A549 treated with dexamethasone at 1 μM for 4 hours (cell line): ENCODE results near the gene RLN1. TPM values are rescaled to one million over a fixed set of nuclear protein-coding genes. Genes with fewer than 3 reads are reported as not detected.

Experiments
- total RNA-seq: library from RNA; stranded (reverse); fragments of 200-300 nt; extraction: Qiagen RNA extraction; gene quantifications from 5 replicates; pipeline ENCODE4 v1.2.3, GENCODE V29; 2022

RLN1 gene, protein sequence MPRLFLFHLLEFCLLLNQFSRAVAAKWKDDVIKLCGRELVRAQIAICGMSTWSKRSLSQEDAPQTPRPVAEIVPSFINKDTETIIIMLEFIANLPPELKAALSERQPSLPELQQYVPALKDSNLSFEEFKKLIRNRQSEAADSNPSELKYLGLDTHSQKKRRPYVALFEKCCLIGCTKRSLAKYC
- total RNA-seq: not detected in 5 replicates

DNA sequence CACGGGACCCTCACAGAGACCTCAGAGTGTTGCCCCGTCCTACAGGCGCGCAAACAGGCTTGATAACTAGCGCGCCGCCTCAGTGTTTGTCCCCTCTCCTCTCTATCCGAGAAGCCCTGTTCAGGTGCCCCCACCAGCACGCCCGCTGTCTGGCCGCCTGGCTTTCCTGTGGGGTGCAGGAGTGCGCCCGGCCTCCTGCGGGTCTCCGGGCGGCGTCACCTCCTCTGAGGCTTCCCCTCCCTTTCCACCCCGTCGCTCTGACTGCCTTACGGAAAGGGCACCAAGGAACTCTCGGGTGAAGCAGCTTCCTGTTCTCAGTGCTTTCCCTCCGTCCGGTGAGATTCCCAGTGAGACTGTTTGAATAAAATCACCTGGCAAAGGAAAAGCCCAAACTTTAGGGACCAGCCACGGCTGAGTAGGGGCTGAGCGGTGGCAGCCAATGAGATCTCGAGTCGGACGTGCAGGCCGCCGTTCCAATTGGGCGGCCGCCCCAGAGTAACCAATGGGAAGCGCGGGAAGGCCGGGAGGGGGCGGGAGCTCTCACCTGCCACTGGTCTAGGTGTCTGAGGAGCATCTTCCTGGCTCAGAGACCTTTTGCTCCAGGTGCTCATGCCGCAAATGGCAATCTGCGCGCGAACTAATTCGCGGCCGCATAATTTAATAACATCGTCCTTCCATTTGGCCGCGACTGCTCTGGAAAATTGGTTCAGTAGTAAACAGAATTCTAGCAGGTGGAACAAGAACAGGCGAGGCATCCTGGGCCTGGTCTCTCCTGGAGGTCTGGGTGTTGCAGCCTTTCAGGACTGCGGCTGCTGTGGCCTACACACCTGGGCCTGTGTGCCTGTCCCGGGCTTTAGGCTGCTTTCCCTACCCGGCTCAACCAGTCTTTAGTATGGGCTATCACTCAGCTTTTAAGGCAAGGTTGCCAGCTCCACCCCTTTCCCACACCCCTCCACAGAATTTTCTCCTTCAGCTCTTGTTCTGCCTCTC is at the start of gene RLN1:
Gene RLN1 (minus strand): TSS at position 885 of the 990 bp plus-strand sequence. CDS start 130 bp downstream, at position 755.

DNA sequence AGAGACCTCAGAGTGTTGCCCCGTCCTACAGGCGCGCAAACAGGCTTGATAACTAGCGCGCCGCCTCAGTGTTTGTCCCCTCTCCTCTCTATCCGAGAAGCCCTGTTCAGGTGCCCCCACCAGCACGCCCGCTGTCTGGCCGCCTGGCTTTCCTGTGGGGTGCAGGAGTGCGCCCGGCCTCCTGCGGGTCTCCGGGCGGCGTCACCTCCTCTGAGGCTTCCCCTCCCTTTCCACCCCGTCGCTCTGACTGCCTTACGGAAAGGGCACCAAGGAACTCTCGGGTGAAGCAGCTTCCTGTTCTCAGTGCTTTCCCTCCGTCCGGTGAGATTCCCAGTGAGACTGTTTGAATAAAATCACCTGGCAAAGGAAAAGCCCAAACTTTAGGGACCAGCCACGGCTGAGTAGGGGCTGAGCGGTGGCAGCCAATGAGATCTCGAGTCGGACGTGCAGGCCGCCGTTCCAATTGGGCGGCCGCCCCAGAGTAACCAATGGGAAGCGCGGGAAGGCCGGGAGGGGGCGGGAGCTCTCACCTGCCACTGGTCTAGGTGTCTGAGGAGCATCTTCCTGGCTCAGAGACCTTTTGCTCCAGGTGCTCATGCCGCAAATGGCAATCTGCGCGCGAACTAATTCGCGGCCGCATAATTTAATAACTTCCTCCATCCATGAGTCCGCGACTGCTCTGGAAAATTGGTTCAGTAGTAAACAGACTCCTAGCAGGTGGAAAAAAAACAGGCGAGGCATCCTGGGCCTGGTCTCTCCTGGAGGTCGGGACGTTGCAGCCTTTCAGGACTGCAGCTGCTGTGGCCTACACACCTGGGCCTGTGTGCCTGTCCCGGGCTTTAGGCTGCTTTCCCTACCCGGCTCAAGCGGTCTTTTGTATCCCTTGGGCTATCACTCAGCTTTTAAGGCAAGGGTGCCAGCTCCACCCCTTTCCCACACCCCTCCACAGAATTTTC is 35.6 kb downstream of the RLN1 start, which contains the start of gene RLN2:
Gene RLN2 (minus strand): TSS at position 877 of the 956 bp plus-strand sequence. CDS start 136 bp downstream, at position 741.

Other genes starting within 250 kb of the RLN1 start
- gene INSL6, start 154.2 kb downstream of the RLN1 start, total RNA-seq: not detected in 5 replicates
- gene INSL4, start 108.5 kb downstream of the RLN1 start, total RNA-seq: 14.0 to 17.1 TPM (median 15.9 TPM) in 5 replicates
- gene RLN2, start 35.2 kb downstream of the RLN1 start, total RNA-seq: 0.17 to 0.70 TPM (median 0.32 TPM) in 3 of 5 replicates, not detected in the others
- gene PLGRKT, start 98.0 kb upstream of the RLN1 start, total RNA-seq: 20.4 to 27.8 TPM (median 21.8 TPM) in 5 replicates
- 1.1 to 2.1 TPM (median 1.3 TPM) in 5 replicates for gene CD274, start 110.7 kb upstream of the RLN1 start, total RNA-seq
- 0.08 to 0.25 TPM (median 0.18 TPM) in 5 replicates for gene PDCD1LG2, start 170.7 kb upstream of the RLN1 start, total RNA-seq